Lung (tissue), 12 donors: ENCODE data around the gene NT5M. TPM values are rescaled to one million over a fixed set of nuclear protein-coding genes. Genes with fewer than 3 reads are reported as not detected.
A peak's percentile ranks its signal among the peaks of the same experiment; 100 is the strongest.
"Not testable (repeated sequence)": the region's sequence is repeated elsewhere in the genome, so short reads cannot be mapped to it uniquely, and the experiment has no call there.

ENCODE experiments used
- ATAC-seq: fragments of 200-7000 bp; cut with Tn5 transposase; one replicate; pipeline ENCODE4 v1.9.1; 2020; ENCODE audit warnings: moderate number of reproducible peaks; ENCODE audit not compliant: insufficient read depth, low FRiP score
- DNase-seq, 3 donors: peaks; one replicate each; pipeline ENCODE4 v3.0.0-alpha.2; 2013 to 2017
- H3K27ac ChIP-seq, 2 donors: one replicate each; pipeline ENCODE4 v1.5.1; 2013; ENCODE audit warnings: mild to moderate bottlenecking in 2 of 2, moderate library complexity in 2 of 2, control low read depth in 1 of 2, inconsistent platforms in 1 of 2, low read depth in 1 of 2, low read length in 1 of 2
- H3K27me3 ChIP-seq, 3 donors: one replicate each; pipeline ENCODE4 v1.5.1; 2013; ENCODE audit warnings: low read length in 2 of 3; ENCODE audit not compliant: control insufficient read depth in 3 of 3, insufficient read depth in 3 of 3
- H3K36me3 ChIP-seq, 4 donors: one replicate each; pipeline ENCODE4 v1.5.1; 2013; ENCODE audit warnings: low read length in 4 of 4, mild to moderate bottlenecking in 1 of 4, moderate library complexity in 1 of 4; ENCODE audit not compliant: control insufficient read depth in 4 of 4, insufficient read depth in 4 of 4
- H3K4me1 ChIP-seq, 5 donors: one replicate each; pipeline ENCODE4 v1.5.1; 2013; ENCODE audit warnings: low read length in 5 of 5, mild to moderate bottlenecking in 2 of 5, moderate library complexity in 1 of 5; ENCODE audit not compliant: control insufficient read depth in 5 of 5, insufficient read depth in 5 of 5
- H3K4me3 ChIP-seq: one replicate; pipeline ENCODE4 v1.5.1; 2013; ENCODE audit warnings: mild to moderate bottlenecking, control low read depth, moderate library complexity
- H3K9ac ChIP-seq, 2 donors: one replicate each; pipeline ENCODE4 v1.5.1; 2013; ENCODE audit warnings: low read length in 2 of 2, control low read depth in 1 of 2; ENCODE audit not compliant: insufficient read depth in 1 of 2
- H3K9me3 ChIP-seq, 4 donors: one replicate each; pipeline ENCODE4 v1.5.1; 2013; ENCODE audit warnings: low read length in 3 of 4, mild to moderate bottlenecking in 1 of 4, moderate library complexity in 1 of 4; ENCODE audit not compliant: control insufficient read depth in 4 of 4, insufficient read depth in 3 of 4
- WGBS, 2 donors: extraction: QIAGEN DNeasy Blood & Tissue Kit; methylation state at CpG; one replicate each; pipeline ENCODE4 v1.1.7; 2013; 5-methylcytosine and 5-hydroxymethylcytosine counted together
- polyA plus RNA-seq, 2 donors: library from polyadenylated mRNA; stranded (reverse); fragments of 200-250 nt; gene quantifications; one replicate each; pipeline ENCODE4 v1.2.1, GENCODE V29; 2013
- total RNA-seq, 2 donors: library from RNA; depleted of rRNA in 1 of 2; stranded (reverse); fragments of >200 nt in 1 of 2; gene quantifications; one replicate each; pipeline ENCODE4 v1.2.1, GENCODE V29; 2014 to 2021
- TF ChIP-seq, protein P1 (sequence below): IDR thresholded peaks from 2 replicates; pipeline ENCODE4 v1.5.1; 2012; ENCODE audit warnings: mild to moderate bottlenecking; ENCODE audit errors: control extremely low read depth, extremely low read depth
- donor health status: control.
- donor health status: control.
- donor health status: Bipolar disorder and iron deficiency.
- donor health status: healthy.
- donor health status: DM: yes; HTN: yes; CAD: no.

Gene NT5M
- total and polyA plus RNA-seq, 4 donors, result 1.7 to 2.8 (median 2.1) TPM

DNA sequence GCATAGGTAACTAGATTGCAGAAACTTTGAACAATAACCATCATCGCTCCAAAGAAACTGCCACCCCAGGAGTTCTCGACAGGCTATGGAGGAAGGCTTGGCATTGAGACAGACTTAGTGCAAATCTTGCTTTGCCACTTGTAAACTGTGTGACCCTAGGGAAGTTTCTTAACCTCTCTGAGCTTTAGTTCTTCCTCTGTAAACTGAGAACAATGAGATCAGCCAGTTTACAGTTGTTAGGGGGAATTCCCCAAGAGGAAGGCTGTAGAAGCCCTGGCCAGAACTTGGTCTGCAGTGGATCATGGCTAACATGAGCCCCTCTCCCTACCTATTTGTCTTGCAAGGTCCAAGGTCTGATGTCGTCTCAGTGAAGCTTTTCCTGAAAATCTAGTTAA lies 78.9 kb downstream of the NT5M start:
- DNase-seq, result no peak
- Histone ChIP-seq H3K27me3 (no peaks in the 10 kb centered on the region), H3K27ac (no peak overlapping the region), H3K4me1 (peaks cover 0 to 25% (median 10%) of the 10 kb centered on the region in 5 donors), H3K9ac (no peak overlapping the region), H3K9me3 (no peaks in the 10 kb centered on the region), H3K36me3 (no peaks in the 10 kb centered on the region), H3K4me3 (no peak overlapping the region)
- WGBS, 2 donors, result 74 to 86% methylated on average over 3 of the region's 3 CpGs
- TF ChIP-seq, protein P1, sequence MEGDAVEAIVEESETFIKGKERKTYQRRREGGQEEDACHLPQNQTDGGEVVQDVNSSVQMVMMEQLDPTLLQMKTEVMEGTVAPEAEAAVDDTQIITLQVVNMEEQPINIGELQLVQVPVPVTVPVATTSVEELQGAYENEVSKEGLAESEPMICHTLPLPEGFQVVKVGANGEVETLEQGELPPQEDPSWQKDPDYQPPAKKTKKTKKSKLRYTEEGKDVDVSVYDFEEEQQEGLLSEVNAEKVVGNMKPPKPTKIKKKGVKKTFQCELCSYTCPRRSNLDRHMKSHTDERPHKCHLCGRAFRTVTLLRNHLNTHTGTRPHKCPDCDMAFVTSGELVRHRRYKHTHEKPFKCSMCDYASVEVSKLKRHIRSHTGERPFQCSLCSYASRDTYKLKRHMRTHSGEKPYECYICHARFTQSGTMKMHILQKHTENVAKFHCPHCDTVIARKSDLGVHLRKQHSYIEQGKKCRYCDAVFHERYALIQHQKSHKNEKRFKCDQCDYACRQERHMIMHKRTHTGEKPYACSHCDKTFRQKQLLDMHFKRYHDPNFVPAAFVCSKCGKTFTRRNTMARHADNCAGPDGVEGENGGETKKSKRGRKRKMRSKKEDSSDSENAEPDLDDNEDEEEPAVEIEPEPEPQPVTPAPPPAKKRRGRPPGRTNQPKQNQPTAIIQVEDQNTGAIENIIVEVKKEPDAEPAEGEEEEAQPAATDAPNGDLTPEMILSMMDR, result no peak
- no peak for ATAC-seq

DNA sequence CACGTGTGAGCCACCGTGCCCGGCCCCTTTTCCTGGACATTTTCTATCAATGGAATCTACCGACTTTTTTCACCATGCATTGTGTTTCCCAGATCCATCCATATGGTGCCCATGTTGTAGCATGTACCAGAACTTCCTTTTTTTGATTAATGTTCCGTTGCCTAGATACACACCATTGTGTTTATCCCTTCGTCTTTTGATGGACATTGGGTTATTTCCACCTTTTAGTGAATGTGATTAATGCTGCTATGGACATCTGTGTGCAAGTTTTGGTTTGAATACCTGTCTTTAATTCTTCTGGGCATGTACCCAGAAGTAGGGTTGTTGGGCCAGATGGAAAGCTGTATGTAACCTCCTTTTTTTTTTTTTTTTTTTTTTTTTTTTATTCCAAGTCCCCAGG lies 79.8 kb downstream of the NT5M start:
- TF ChIP-seq, protein P1, result no peak
- Histone ChIP-seq H3K27me3 (no peaks in the 10 kb centered on the region), H3K4me3 (no peak overlapping the region), H3K36me3 (no peaks in the 10 kb centered on the region), H3K27ac (no peak overlapping the region), H3K9me3 (no peaks in the 10 kb centered on the region), H3K9ac (no peak overlapping the region), H3K4me1 (peaks cover 0 to 28% (median 10%) of the 10 kb centered on the region in 5 donors)
- DNase-seq, result peak in 1 of 3 donors; percentile 38
- ATAC-seq, result no peak
- 50 to 62% methylated on average over 6 of the region's 6 CpGs for WGBS, 2 donors

DNA sequence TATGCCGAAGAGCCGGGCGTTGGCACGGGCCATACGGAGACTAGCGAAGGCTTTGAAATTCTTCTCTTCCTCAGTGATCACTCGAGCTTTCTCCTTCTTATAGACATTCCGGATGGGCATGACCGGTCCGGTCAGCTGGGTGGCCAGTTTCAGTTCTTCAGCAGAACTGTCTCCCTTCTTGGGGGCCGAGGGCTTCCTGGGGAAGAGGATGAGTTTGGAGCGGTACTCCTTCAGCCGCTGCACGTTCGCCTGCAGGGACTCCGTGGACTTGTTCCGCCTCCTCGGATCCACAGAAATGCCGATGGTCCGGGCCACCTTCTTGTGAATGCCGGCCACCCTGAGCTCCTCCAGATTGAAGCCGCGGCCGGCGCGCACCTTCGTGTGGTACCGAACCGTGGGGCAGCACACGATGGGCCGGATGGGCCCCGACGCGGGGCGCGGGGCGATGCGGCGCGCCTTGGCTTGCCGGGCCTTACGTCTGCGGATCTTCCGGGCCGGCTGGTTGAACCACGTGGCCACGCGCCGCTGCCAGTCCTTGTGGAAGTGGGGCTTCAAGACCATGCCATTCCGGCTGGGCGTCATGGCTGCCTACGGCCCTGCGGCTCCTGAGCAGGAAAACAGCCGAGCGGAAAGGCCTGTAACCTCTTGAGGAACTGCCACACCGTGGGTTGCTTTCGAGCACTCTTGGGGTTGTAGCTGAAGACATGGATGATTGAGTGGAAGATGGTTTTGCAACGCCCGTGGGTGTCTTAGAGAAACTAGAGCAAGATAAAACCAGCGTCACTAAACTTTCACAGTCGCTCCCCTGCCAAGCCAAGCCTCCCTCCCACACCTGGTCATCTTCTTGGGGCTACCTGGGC lies 80.5 kb downstream of the NT5M start:
- not testable (repeated sequence) for H3K27me3 ChIP-seq, H3K9me3 ChIP-seq, H3K27ac ChIP-seq, H3K36me3 ChIP-seq, H3K4me3 ChIP-seq, H3K9ac ChIP-seq, DNase-seq, ATAC-seq
- 91 to 92% methylated on average over 61 of the region's 61 CpGs for WGBS, 2 donors
- H3K4me1 ChIP-seq, result peaks cover 0 to 30% (median 10%) of the 10 kb centered on the region in 5 donors

DNA sequence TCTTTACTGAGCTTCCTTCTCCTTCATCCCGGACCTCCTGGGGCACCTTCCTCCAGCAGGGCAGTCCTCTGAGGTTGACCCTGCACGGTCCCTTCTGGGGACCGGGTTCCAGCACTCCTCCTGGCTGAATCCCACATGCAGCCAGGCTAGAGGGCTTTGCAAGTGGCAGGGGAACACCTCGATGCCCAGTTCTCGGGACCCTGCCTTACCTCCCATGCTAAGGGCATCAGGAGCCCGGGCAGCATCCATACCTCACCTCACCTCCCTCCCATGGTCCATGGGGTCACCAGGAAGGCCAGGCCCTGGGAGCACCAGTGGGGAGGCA lies 81.1 kb downstream of the NT5M start:
- ATAC-seq (no peak), DNase-seq (no peak)
- Histone ChIP-seq H3K9ac (no peak overlapping the region), H3K27me3 (no peaks in the 10 kb centered on the region), H3K4me1 (peaks cover 0 to 30% (median 10%) of the 10 kb centered on the region in 5 donors), H3K27ac (no peak overlapping the region), H3K9me3 (no peaks in the 10 kb centered on the region), H3K4me3 (no peak overlapping the region), H3K36me3 (no peaks in the 10 kb centered on the region)
- WGBS, 2 donors, result 89 to 95% methylated on average over 6 of the region's 6 CpGs
- TF ChIP-seq, protein P1, result no peak
